Measurements from ENCODE around the gene MYOZ2.

The MYOZ2 gene

GRCh38 chr4:119209077-119209476 is 73.4 kb downstream of the MYOZ2 start (continued):
- TF ChIP-seq GLIS2 (tag by site-specific recombination; IDR thresholded peaks at IDR 0.05) (no peak), ZNF175 (tag by site-specific recombination; IDR thresholded peaks at IDR 0.05) (no peak), PATZ1 (tag by site-specific recombination; IDR thresholded peaks at IDR 0.05) (no peak), SALL2 (tag by site-specific recombination; IDR thresholded peaks at IDR 0.05; ENCODE audit: borderline replicate concordance) (no peak), ZNF10 (tag by site-specific recombination; IDR thresholded peaks at IDR 0.05) (no peak), ZNF19 (tag by site-specific recombination; IDR thresholded peaks at IDR 0.05; ENCODE audit: low read depth) (no peak), ZNF223 (tag by site-specific recombination; IDR thresholded peaks at IDR 0.05) (no peak), IKZF3 (tag by site-specific recombination; IDR thresholded peaks at IDR 0.05) (no peak), ZBTB8A (tag by site-specific recombination; IDR thresholded peaks at IDR 0.05) (no peak), KLF1 (tag by site-specific recombination; IDR thresholded peaks at IDR 0.05) (no peak), GLIS1 (tag by site-specific recombination; IDR thresholded peaks at IDR 0.05) (no peak), ZNF426 (tag by site-specific recombination; IDR thresholded peaks at IDR 0.05) (no peak), ZNF660 (tag by site-specific recombination; IDR thresholded peaks at IDR 0.05) (peak; percentile 39; the same call in 1 of the 2 replicates), ZNF202 (tag by site-specific recombination; IDR thresholded peaks at IDR 0.05; ENCODE audit: borderline replicate concordance) (no peak), ZNF26 (tag by site-specific recombination; IDR thresholded peaks at IDR 0.05) (no peak), MEIS1 (CRISPR knock-in tag; IDR thresholded peaks at IDR 0.05; ENCODE audit: borderline replicate concordance) (no peak), ZNF140 (tag by site-specific recombination; IDR thresholded peaks at IDR 0.05) (no peak), ZNF747 (tag by site-specific recombination; IDR thresholded peaks at IDR 0.05) (no peak), ZNF121 (tag by site-specific recombination; IDR thresholded peaks at IDR 0.05) (no peak), ZEB2 (tag by site-specific recombination; IDR thresholded peaks at IDR 0.05) (peak; percentile 63), ZNF555 (tag by site-specific recombination; conservative IDR thresholded peaks at IDR 0.05) (no peak), ZNF146 (tag by site-specific recombination; IDR thresholded peaks at IDR 0.05) (no peak), ZNF558 (tag by site-specific recombination; IDR thresholded peaks at IDR 0.05) (no peak), ZNF560 (tag by site-specific recombination; IDR thresholded peaks at IDR 0.05; ENCODE audit: borderline replicate concordance) (no peak), WT1 (tag by site-specific recombination; IDR thresholded peaks at IDR 0.05) (no peak), ZNF664 (tag by site-specific recombination; IDR thresholded peaks at IDR 0.05) (no peak), ZNF449 (tag by site-specific recombination; IDR thresholded peaks at IDR 0.05) (no peak), ZNF366 (tag by site-specific recombination; conservative IDR thresholded peaks at IDR 0.05) (0 out of 2 replicates have a peak, but pooled peaks have one; percentile 35), KLF8 (tag by site-specific recombination; IDR thresholded peaks at IDR 0.05) (0 out of 2 replicates have a peak, but pooled peaks have one; percentile 39), MYNN (tag by site-specific recombination; IDR thresholded peaks at IDR 0.05; ENCODE audit: borderline replicate concordance) (no peak), BCL11B (tag by site-specific recombination; IDR thresholded peaks at IDR 0.05; ENCODE audit: low read depth) (no peak), ZNF112 (tag by site-specific recombination; IDR thresholded peaks at IDR 0.05) (no peak), ZBTB1 (tag by site-specific recombination; IDR thresholded peaks at IDR 0.05) (no peak)
- TF ChIP-seq, protein P1, sequence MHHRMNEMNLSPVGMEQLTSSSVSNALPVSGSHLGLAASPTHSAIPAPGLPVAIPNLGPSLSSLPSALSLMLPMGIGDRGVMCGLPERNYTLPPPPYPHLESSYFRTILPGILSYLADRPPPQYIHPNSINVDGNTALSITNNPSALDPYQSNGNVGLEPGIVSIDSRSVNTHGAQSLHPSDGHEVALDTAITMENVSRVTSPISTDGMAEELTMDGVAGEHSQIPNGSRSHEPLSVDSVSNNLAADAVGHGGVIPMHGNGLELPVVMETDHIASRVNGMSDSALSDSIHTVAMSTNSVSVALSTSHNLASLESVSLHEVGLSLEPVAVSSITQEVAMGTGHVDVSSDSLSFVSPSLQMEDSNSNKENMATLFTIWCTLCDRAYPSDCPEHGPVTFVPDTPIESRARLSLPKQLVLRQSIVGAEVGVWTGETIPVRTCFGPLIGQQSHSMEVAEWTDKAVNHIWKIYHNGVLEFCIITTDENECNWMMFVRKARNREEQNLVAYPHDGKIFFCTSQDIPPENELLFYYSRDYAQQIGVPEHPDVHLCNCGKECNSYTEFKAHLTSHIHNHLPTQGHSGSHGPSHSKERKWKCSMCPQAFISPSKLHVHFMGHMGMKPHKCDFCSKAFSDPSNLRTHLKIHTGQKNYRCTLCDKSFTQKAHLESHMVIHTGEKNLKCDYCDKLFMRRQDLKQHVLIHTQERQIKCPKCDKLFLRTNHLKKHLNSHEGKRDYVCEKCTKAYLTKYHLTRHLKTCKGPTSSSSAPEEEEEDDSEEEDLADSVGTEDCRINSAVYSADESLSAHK (tag by site-specific recombination; IDR thresholded peaks at IDR 0.05) = no peak
- TF ChIP-seq, protein P2, sequence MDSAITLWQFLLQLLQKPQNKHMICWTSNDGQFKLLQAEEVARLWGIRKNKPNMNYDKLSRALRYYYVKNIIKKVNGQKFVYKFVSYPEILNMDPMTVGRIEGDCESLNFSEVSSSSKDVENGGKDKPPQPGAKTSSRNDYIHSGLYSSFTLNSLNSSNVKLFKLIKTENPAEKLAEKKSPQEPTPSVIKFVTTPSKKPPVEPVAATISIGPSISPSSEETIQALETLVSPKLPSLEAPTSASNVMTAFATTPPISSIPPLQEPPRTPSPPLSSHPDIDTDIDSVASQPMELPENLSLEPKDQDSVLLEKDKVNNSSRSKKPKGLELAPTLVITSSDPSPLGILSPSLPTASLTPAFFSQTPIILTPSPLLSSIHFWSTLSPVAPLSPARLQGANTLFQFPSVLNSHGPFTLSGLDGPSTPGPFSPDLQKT (IDR thresholded peaks at IDR 0.05; ENCODE audit: borderline replicate concordance, low read depth, low read length) = no peak
